Measurements from ENCODE around the gene SEZ6. TPM values are rescaled to one million over a fixed set of nuclear protein-coding genes. Genes with fewer than 3 reads are reported as not detected.

SEZ6 gene
- total RNA-seq, 2 donors from 2014 or later, result not detected

DNA sequence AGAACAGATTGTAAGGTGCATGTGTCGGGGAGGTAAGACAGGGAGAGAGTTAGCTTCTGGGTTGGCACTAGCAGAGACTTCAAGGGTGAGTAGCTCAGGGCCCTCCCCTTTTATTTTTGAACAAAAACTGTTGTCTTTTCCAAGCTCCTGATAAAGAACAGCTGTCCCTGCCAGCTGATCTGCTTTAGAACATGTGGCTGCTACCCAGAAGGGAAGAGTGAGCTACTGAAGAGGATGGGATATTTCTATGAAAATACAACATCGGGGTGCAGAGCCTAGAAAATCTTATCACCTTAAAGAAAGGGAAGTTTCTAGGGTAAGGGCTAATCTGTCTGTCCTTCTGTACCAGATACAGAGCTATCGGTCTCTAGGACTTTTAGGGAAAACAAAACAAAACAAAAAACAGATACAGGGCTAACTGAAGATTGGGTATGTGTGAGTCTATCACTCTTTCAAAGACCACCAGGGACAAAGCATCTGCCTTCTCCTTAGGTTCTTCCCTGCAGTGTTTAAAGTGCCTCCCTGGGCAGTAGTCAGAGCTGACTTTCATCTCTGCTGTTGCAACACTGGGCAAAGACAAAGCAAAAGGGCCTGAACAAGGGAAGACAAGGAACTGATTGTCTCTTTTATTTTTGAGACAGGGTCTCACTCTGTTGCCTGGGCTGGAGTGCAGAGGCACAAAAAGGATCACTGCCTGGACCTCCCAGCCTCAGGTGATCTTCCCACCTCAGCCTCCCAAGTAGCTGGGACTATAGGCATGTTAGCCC is 97.9 kb downstream of the SEZ6 start:
- no peak overlapping the region for H3K4me3 ChIP-seq
- 76 to 80% methylated on average over 3 of the region's 3 CpGs for WGBS, 2 donors
- intact Hi-C loops (cut with DNase I), result loop anchor here (5.0 kb wide), 1 partner anchor 141 kb away; no protein-coding TSS in a partner anchor
- no peaks in the 10 kb centered on the region for H3K27me3 ChIP-seq
- peak overlapping the region in 1 of 4 donors; percentile 11 for H3K27ac ChIP-seq
- ATAC-seq, result no peak
- DNase-seq, result no peak
- peaks cover 5 to 34% of the 10 kb centered on the region in 2 donors for H3K36me3 ChIP-seq (replicated peaks in 1 of 2; ENCODE audit: insufficient read depth in 1 of 2, low read depth in 2 of 2)
- H3K4me1 ChIP-seq, result peaks cover 10% of the 10 kb centered on the region
- TF ChIP-seq, protein P1, sequence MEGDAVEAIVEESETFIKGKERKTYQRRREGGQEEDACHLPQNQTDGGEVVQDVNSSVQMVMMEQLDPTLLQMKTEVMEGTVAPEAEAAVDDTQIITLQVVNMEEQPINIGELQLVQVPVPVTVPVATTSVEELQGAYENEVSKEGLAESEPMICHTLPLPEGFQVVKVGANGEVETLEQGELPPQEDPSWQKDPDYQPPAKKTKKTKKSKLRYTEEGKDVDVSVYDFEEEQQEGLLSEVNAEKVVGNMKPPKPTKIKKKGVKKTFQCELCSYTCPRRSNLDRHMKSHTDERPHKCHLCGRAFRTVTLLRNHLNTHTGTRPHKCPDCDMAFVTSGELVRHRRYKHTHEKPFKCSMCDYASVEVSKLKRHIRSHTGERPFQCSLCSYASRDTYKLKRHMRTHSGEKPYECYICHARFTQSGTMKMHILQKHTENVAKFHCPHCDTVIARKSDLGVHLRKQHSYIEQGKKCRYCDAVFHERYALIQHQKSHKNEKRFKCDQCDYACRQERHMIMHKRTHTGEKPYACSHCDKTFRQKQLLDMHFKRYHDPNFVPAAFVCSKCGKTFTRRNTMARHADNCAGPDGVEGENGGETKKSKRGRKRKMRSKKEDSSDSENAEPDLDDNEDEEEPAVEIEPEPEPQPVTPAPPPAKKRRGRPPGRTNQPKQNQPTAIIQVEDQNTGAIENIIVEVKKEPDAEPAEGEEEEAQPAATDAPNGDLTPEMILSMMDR (IDR thresholded peaks at IDR 0.05), result no peak
- TF ChIP-seq POLR2A (IDR thresholded peaks at IDR 0.05), result no peak
- no peaks in the 10 kb centered on the region for H3K9me3 ChIP-seq

DNA sequence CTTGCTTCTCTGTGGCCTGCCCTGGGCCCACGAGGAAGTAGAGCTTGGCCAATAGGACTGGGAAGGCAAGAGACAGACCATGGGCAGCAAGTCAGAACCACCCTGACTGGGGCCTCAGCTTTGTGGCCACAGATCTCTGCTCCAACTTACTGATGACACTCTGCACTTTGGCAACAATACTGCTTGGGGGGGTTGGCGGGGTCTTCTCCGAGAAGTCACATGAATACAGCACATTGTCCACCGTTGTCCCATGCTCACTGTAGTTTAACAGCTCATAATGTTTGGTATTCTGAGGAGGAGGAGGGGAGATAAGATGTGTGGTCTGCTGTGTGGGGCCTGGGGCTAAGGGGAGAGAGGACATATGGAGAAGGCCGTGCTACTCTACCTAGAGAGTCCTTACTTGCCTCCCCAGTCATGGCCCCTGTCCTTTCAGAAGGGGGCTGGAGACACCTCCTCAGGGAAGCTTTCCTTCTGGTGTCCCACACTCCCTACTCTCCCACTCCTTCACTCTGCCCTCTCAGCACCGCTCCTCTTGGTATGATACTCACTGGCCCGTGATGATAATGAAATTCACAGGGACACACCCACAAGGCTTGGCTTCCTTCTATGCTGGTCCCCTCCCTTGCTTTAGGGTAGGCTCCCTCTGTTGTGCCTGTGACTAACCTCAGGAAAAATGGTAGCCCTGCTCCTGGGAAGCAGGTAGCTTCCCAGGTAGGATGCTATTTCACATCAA is 99.0 kb downstream of the SEZ6 start:
- WGBS, 2 donors, result 81 to 90% methylated on average over 6 to 7 of the region's 7 CpGs
- H3K9me3 ChIP-seq, result no peaks in the 10 kb centered on the region
- ATAC-seq, result no peak
- H3K4me1 ChIP-seq, result peaks cover 15% of the 10 kb centered on the region
- no peak overlapping the region for H3K27ac ChIP-seq
- intact Hi-C loops (cut with DNase I), result loop anchor here (5.0 kb wide), 1 partner anchor 140 kb away; no protein-coding TSS in a partner anchor
- no peak for DNase-seq
- peaks cover 5 to 29% of the 10 kb centered on the region in 2 donors for H3K36me3 ChIP-seq (replicated peaks in 1 of 2; ENCODE audit: insufficient read depth in 1 of 2, low read depth in 2 of 2)
- H3K27me3 ChIP-seq, result no peaks in the 10 kb centered on the region
- H3K4me3 ChIP-seq, result no peak overlapping the region
- TF ChIP-seq POLR2A (IDR thresholded peaks at IDR 0.05), result no peak
- TF ChIP-seq, protein P1 (IDR thresholded peaks at IDR 0.05), result no peak

DNA sequence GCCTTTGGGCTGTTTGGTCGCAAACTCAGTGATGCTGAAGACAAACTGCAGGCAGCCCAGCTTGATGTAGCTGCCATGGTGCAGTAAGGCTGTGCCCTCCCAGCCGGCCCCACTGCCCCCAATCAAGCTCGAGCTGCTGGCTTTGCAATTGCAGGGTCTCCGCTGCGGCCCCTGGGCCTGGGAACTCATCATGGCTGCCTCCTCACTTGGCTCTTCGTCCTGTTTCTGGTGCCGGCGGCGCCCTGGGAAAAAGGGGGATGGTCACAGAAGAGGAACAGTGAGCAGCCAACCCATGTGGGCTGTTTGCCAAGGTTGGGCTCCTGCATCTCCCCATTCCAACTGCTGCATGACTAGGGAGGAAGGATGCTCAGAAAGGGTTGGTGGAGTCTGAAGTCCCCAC is 99.6 kb downstream of the SEZ6 start:
- no peaks in the 10 kb centered on the region for H3K9me3 ChIP-seq
- peaks cover 21% of the 10 kb centered on the region for H3K4me1 ChIP-seq
- no peak overlapping the region for H3K27ac ChIP-seq
- H3K4me3 ChIP-seq, result no peak overlapping the region
- ATAC-seq (no peak), DNase-seq (no peak)
- H3K27me3 ChIP-seq, result no peaks in the 10 kb centered on the region
- TF ChIP-seq, protein P1 (IDR thresholded peaks at IDR 0.05), result no peak
- TF ChIP-seq POLR2A (IDR thresholded peaks at IDR 0.05), result no peak
- intact Hi-C loops (cut with DNase I), result loop anchor here (5.0 kb wide), 1 partner anchor 139 kb away; no protein-coding TSS in a partner anchor
- H3K36me3 ChIP-seq (replicated peaks in 1 of 2; ENCODE audit: insufficient read depth in 1 of 2, low read depth in 2 of 2), result peaks cover 5 to 27% of the 10 kb centered on the region in 2 donors
- 65 to 73% methylated on average over 8 to 9 of the region's 9 CpGs for WGBS, 2 donors

Other genes with a start within 250 kb of the SEZ6 start
- gene FAM222B, start 163.2 kb downstream of the SEZ6 start, total RNA-seq, result 10 to 100 TPM in 1 of 2 donors, 1 to 10 TPM in 1; 9.9 to 15.3 TPM
- gene ERAL1, start 151.0 kb downstream of the SEZ6 start, total RNA-seq, result 10 to 100 TPM; 13.0 to 49.4 TPM
- 10 to 100 TPM; 26.0 to 32.4 TPM for gene FLOT2, start 108.3 kb downstream of the SEZ6 start, total RNA-seq
- gene DHRS13, start 103.0 kb downstream of the SEZ6 start, total RNA-seq, result 1 to 10 TPM; 7.3 to 9.9 TPM
- gene PHF12, start 54.5 kb downstream of the SEZ6 start, total RNA-seq, result 10 to 100 TPM; 22.1 to 56.4 TPM
- gene PIPOX, start 37.1 kb upstream of the SEZ6 start, total RNA-seq, result 1 to 10 TPM in 1 of 2 donors, not detected in 1; 3.1 TPM
- gene MYO18A, start 174.4 kb upstream of the SEZ6 start, total RNA-seq, result 10 to 100 TPM; 45.4 to 73.2 TPM
- gene CRYBA1, start 240.8 kb upstream of the SEZ6 start, total RNA-seq, result not detected